HL-60/S4 treated with retinoic acid at 250 ng/mL for 4 days and 3 days (cell line): Measurements from ENCODE around the gene RORB.
"Not testable (repeated sequence)": the region's sequence is repeated elsewhere in the genome, so short reads cannot be mapped to it uniquely, and the experiment has no call there.

Experiments used
- in situ Hi-C: fragments of 300-500 bp; cut with MboI; formaldehyde crosslinking; loops from 2 replicates; pipeline ENCODE4 v1.7.0; 2022; ENCODE audit warnings: low sequenced_read_pairs

RORB gene

DNA sequence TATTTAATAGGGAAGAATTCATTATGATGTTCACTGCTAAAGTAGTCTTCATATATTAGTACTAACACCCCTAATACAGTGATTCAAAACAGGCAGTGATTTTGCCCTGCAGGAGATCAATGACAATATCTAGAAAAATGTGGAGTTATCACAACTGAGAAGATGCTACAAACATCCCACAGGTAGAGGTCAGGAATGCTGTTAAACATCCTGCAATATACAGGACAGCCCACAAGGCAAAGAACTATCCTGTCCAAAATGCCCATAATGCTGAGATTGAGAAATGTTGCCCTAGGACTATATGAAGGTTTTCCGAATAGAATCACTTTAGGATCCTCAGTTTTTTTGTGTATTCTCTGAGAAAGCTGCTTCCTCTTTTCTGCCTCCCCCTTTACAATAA lies 15.3 kb downstream of the RORB start:
- in situ Hi-C loops, result no loop called here

DNA sequence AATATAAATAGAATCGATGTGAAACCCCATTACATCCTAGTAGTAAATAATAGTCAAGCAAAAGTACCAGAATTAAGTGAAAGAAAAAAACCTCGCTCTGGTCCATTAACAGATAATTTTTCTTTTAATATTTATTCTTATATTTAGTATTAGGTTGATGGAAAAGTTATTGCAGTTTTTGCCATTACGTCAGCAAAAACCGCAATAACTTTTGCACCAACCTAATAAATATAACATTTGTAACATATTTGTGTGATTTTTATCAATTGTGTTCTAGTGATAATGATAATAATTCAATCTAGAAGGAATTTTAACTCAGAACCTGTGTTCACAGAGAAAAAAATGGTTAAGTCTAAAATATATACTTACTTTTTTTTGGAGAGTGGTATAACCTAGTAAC lies 16.1 kb downstream of the RORB start:
- in situ Hi-C loops, result no loop called here

DNA sequence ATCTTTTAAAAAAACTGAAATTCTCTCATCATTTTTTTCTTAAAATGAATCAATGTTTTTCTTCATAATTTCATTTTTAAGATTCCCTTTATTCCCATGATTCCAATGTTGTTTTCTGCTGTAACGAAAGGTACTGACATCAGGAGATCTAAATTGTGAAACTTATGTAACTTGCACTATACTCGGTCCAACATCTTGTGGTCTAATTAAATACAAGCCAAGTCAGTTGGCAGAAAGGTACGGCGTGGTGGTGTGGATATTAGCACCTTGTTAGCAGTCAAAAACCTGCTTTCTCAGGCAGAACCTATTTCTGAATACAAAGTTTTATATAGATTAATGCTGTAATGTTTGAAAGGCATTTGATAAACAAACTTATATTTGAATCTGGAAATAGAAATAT lies 20.1 kb downstream of the RORB start:
- in situ Hi-C loops, result no loop called here

DNA sequence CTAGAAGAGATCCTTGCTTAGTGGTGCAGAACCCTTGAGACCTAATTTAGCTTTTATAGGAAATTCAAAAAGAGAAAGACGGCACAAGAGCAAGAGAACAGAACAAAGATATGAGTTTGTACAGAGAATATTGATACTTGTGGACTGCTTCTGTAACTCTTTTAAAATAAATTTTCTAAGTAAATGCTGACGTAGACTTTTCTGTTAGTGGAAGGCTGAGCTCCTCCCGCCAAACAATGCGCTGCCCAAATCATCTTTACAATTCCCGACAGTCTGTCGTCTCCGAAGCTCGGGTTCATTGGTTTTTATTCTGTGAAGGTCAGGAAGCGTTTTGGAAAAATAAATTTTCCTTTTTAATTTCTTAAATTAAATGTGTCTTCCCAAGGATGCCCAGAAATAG lies 22.3 kb downstream of the RORB start:
- in situ Hi-C loops, result no loop called here

DNA sequence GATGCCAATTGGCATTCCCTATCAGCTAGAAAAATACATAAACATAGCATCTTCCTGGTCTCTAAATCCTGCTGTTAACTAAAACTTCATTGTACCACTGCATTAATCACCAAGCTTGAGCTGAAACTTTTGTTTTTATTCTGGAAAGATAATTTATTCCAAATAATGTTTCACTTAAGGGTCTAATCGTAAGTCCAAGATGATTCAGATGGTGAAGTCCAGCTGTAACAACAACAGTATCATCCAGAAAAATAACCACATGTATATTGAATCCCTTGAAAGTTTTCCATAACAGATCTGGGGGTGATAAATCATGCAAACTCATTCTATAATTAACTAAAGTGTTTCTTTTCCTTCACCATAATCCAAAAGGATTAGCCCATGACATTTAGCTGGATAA lies 23.9 kb downstream of the RORB start:
- in situ Hi-C loops, result no loop called here

DNA sequence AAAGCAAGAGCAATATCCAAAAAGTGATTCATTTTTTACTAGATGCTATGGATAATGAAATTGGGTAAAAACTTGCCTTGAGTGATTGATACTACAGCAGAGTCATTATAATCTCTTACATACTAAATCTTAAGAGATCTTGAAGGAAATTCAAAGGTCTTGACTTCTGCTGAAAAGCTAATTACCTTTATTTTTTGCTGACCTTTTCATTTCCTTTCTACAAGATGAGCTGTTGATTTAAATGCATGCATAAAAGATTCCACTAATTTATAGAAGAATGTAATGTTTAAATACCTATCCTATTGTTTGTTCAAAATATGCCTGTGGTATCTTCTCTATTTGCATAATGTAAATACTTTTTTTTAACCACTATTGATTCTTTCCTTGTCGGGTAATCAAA lies 27.2 kb downstream of the RORB start:
- in situ Hi-C loops, result no loop called here

DNA sequence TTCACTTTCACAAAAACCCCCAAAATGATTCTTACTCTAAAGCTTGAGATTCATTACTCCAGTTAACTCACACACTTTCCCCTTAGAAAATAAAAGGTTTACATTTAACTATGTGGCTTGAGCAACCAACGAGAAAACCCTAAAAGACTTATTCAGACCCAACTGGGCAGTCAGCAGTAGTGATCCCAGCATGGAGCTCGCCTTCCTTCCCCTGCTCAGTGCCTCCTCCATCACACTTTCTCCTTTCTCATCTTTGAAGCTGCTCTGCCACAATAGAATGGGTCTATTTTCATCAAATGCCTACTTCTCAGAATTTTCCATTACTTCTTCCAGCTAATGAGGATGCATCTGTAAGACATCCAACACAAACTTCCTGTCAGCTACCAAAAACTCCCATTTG lies 29.1 kb downstream of the RORB start:
- in situ Hi-C loops, result no loop called here

DNA sequence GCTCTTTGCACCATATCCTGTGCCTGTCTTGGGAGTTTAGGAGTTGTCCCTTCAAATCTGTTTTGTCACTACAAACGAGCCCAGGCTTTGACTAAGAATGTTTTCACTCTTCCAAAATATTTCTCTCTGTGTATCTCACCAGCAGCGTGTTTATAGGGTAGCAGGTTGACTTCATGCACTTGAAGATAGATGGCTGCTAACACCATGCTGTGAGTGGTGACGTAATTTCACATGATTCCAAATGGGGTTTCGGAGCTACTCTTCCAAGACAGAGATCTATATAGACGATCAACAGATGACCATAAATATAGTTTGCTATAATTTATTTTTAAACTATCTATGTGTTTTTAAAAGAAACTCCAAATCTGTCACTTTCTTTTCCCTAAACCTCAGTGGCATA lies 30.6 kb downstream of the RORB start:
- in situ Hi-C loops, result no loop called here

DNA sequence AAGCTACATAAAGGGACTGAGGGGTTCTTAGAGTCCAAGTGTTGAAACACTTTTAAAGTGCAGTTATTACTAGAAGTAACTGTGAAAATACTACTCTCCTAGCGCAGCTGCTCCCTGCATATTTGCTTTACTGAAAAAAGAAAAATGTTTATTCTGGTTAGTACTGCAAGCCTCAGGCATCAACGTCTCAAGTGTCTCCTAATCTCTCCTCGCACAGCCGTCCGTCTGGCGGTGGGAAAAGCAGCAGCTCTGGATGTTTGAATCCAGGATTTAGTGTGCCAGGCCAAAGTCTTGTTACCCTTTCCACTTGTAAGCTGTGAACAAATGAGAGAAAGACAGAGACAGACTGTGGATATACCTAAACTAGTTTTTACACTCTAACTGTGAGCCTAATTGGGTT lies 31.1 kb downstream of the RORB start:
- in situ Hi-C loops, result no loop called here

DNA sequence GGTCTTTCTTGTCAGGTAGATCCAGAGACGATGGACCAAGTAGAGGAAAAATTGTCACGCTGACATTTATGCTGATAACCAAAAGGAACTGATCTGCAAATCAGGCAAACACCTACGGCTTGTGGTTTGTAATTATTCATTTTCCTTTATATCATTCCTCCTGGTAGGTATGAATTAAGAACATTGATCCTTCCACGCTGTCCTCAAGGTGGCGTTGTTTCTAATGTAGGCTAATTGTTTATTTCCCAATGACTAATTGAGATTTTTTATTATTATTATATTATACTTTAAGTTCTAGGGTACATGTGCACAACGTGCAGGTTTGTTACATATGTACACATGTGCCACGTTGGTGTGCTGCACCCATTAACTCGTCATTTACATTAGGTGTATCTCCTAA lies 33.3 kb downstream of the RORB start:
- in situ Hi-C loops, result not testable (repeated sequence)

DNA sequence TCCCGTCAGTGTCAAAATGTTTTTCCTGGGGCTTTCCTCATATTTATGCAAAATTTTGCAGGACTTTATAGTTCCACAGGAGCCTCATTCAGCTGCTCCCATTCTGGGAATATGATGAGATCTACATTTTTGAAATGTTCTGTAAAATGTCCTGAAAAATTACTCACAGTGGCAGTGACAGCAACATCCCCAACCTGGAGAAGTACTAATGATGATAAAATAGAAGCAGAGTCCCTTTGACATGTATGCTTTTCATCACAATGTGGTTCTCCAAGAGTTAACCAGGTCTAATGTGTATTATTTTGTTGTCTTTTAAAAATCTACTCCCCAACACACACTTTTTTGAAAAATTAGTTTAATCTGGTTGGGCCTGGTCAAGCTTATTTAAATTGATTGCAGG lies 36.1 kb downstream of the RORB start:
- in situ Hi-C loops, result no loop called here

DNA sequence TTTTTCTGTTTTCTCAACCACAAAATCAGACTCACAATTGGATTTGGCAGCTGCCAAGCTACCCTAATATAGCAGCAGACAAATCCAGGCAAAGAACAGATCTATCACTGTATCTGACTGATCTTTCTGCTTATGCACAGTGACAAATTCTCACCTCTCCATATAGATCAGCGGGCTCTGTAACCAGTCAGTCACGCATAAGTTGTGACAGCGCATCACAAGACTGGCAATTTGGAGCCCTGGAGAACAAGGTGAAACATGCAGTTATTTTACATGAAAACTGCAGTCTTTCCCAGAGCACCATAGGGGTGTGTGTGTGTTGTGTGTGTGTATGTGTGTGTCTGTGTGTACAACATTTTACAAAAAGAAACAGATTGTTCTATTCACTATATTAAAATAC lies 37.7 kb downstream of the RORB start:
- in situ Hi-C loops, result no loop called here

DNA sequence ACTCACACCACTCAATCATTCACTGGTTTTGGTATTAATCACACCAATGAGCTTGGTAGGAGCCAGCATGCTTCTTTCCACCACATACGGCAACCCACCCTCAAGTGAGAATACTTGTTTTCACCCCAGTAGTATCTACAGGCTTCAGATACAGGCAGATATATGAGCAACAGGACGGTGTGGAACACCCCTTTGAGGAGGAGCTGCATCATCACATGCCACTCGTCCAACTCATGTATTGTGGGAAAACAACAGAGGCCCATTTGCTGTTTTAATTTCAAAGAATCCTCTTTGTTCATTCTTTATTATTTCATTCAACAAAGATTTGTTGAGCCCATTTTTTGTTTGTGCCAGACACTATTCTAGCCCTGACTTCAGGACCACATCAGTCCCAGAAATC lies 46.0 kb downstream of the RORB start:
- in situ Hi-C loops, result no loop called here

DNA sequence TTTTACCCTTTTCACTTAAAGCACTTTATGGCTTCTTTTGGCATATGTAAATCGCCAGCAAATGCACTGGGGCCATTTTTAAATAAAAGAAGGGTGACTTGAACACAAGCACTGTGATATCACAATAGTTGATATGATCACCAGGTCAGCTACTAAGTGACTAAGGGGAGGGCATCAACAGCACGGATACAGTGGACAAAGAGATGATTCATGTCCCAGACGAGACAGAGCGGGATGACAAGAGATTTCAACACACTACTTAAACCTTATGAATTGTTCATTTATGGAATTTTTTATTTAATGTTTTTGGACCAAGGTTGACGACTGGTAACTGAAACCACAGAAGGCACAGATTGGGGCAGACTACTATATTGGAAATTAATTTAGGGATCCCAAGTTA lies 54.1 kb downstream of the RORB start:
- in situ Hi-C loops, result no loop called here

DNA sequence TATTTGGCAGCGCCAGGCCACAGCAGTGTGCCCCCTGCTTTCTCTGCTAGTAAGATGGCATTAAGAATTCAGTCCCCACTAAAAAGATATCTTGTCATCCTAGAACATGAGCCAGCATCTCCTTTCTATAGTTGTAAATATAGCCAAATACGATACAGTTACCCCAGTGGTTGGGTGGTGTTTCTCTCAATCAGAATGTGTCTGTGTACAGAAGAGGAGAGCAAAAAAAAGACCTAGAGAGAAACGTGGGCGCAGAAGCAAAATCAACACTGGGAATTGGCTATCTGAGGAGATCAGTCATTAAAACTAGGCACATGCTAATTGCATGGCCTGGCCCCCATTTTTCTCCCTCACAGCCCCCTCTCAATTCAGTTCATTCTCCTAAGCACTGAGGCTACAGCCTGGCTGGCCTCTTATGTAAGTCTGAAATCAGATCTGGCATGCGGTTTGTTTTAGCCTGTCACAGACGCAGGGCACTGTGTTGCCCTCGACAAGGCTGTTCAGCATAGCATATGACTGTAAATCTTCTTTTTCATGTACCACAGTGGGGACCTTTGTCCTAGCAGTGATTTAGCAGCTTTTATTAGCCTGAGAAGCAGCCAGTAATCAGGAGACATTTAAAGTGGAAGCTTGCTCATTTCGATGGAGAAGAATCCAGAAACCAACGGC lies 57.8 kb downstream of the RORB start:
- in situ Hi-C loops, result no loop called here

DNA sequence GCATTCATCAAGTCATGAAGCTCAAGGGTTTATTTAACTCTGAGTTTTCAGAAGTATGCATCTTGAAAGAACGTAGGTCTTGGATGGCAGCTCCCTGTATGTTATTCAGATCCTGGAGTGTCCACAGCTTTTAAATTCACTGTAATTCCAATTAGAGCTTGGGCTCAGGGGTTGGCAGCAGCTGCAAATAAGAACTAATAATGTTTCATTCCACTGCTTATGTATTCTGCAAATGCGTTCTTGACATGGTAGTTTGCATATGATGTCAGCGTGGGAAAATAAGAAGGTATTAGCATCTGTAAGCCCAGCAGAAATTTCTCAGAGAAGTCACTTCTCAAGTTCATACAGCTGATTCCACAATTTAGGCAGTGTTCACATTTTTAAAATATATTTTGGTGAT lies 58.4 kb downstream of the RORB start:
- in situ Hi-C loops, result no loop called here

DNA sequence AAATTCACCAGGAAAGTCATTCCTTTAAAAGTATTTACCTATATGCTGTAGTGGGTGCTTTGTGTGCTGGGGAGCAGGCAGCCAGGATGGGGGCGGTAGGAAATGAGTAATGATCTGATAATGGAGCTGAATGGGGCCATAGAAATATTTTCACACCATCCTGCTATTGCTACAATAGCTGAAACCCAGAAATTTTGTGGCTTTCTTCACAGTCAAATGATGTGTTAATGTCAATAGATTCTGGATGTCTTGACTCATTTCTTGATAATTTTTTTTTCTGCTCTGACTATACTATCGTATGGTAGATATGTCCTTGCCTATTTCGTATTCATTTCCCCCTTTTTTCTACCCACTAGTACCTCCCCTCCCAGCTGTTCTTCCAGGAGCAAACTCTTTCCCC lies 59.5 kb downstream of the RORB start:
- in situ Hi-C loops, result no loop called here

DNA sequence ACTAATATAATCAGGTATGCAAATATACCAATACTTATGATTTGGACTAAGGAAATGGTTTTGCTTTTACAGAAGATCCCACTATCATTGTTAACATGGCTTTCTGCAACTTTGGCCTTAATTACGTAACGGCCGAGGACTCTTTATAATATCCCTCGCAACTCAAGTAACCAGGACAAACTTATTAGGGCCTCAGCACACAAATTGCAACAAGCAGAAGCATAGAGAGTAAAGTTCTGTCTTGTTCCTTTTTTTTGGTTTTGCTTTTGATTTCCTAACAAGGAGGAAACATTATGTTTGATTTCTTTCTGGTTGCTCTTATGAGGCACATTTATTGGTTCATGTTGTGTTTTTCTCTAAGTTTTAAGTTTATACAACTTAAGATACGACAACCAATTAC lies 60.4 kb downstream of the RORB start:
- in situ Hi-C loops, result no loop called here

DNA sequence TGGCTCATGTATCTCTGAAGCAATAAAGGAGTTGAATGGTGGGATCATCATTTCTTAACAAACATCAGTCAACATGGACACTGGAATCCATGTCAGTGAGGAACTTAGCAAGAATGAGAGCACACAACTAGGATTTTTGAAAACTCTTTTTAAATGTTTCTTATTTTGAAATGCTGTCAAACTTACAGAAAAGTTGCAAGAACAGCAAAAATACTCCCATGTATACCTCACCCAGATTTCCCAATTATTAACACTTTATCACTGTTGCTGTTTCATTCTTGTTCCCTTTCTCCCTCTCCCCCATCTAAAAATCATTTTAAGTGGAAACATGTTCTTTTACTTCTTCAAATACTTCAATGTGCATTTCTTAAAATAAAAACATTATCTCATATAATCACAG lies 65.5 kb downstream of the RORB start:
- in situ Hi-C loops, result no loop called here

DNA sequence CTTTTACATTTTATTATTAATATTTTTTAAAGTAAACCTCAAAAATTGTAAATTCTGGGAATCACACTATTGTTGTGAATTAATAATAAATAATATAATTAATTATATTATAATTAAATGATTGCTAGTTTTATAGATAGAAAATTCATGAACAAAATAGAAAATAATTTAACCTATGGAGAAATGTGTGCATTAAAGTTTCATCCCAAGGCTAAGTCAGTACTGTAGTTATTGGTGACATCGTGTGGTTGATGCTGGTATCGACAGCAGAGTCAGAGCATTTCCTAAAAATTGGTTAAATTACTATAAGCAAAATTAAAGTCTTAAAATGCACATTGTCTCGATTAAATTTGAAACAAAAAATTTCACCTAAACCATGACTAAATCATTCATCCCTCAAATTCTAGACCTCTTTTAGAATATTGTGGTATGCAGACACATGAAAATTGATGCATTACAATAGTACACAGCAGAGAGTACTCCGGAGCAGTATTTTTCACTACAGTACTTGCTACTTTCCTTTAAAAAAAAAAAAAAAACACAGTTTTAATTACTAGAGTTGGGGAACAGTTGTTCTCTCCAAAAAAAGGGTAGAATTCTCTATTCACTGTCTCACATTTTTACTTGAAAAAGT lies 73.9 kb downstream of the RORB start:
- in situ Hi-C loops, result no loop called here

DNA sequence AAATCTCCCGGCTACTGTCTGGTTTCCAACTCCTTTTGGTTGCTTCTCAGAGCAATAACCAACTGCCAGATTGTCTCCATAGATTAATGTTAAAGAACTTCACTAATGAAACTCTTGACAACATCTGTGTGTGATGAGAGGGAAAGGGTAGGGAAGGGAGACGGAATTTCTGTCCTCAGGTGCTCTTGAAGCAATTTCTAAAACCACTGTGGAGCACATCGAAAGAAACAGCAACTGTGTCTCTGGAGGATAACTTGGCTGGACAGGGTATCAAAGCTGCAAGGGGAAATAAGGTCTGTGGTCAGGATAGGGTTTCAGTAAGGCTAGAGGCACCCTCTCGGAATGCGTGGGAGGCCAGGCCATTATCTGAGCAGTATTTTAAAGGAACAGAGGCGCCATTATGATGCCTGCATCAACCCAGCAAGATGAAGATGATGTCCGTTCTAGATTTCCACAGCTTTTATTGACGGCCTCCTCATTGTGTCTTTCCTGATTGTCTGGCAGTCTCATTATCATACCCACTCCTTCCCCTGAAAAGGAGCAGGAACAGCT lies 76.6 kb downstream of the RORB start:
- in situ Hi-C loops, result no loop called here

DNA sequence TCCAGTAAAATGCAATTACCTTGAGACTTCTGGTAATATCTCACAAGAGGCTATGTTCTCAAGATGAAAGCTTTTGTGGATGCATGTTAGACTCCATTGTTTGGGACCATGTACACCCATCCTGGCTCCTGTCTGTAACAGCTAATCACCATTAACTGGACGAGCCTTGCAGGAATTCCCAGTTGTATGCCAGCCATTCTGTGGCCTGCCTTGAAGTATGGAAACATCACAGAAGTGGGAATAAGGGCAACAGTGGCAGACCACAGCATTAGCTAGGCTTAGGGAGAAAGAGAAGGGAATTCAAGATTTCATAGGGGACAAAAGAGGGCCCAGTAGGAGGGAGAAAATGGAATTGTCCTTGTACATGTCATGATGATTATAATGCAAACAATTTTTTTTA lies 79.0 kb downstream of the RORB start:
- in situ Hi-C loops, result no loop called here

DNA sequence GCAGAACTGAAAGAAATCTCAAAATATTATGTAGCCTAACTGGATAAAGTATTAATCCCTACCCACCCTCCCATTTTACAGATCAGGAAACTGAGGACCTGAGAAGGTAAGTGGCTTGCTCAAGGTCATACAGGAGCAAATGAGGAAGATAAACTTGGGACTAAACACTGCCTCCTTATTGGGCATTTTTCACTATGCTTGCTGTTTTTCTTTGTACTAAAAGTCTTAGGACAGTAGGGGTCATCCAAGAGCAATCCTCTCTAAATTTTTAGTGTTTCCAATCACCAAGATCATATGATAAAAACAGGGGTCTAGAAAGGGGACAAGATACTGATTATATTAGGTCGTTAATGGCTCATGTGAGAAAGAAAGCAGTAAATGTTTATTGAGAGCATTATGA lies 80.8 kb downstream of the RORB start:
- in situ Hi-C loops, result no loop called here
